Right lobe of liver (tissue), 4 donors: ENCODE measurements around the gene COX20.

Source experiments
- POLR2A ChIP-seq: fragments of 450-650 bp; IDR thresholded peaks from one replicate; pipeline ENCODE4 v1.6.1; 2017; ENCODE audit warnings: antibody characterized with exemption, mild to moderate bottlenecking
- TF ChIP-seq, protein P1 (sequence below), 4 donors: fragments of 200-600 bp in 3 of 4; fragments of 450-650 bp in 1 of 4; IDR thresholded peaks; one replicate each; pipeline versions ENCODE4 v1.5.1 to v1.8.0; 2016 to 2022; ENCODE audit warnings: antibody characterized with exemption in 4 of 4, mild to moderate bottlenecking in 2 of 4
- donor health status: DM: no; HTN: no; CAD: no.
- donor health status: DM: no; HTN: no; CAD: no.
- donor health status: DM: no; HTN: yes; CAD: no.

DNA sequence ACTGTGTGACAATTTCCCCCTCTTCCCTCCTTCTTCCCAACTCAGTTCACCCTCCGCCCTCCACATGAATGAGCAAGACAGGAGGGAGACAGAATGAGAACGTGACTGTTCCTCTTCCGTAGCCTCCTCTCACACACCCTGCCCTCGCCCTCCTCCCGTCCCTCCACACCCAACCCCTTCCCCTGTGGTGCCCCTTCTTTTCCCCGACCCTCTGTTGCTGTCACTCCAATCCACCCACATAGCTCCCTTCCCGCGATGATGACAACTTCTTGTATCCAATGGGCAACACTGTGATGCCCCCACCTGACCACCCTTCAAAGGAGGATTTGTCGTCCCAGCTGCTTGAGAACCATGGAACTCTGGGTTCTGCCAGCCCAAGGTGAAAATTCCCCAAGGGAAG lies 41.4 kb upstream of the COX20 start:
- TF ChIP-seq, protein P1, sequence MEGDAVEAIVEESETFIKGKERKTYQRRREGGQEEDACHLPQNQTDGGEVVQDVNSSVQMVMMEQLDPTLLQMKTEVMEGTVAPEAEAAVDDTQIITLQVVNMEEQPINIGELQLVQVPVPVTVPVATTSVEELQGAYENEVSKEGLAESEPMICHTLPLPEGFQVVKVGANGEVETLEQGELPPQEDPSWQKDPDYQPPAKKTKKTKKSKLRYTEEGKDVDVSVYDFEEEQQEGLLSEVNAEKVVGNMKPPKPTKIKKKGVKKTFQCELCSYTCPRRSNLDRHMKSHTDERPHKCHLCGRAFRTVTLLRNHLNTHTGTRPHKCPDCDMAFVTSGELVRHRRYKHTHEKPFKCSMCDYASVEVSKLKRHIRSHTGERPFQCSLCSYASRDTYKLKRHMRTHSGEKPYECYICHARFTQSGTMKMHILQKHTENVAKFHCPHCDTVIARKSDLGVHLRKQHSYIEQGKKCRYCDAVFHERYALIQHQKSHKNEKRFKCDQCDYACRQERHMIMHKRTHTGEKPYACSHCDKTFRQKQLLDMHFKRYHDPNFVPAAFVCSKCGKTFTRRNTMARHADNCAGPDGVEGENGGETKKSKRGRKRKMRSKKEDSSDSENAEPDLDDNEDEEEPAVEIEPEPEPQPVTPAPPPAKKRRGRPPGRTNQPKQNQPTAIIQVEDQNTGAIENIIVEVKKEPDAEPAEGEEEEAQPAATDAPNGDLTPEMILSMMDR (IDR thresholded peaks at IDR 0.05) = no peak
- TF ChIP-seq POLR2A = no peak
